ENCODE results near the gene ALKBH6.

DNA sequence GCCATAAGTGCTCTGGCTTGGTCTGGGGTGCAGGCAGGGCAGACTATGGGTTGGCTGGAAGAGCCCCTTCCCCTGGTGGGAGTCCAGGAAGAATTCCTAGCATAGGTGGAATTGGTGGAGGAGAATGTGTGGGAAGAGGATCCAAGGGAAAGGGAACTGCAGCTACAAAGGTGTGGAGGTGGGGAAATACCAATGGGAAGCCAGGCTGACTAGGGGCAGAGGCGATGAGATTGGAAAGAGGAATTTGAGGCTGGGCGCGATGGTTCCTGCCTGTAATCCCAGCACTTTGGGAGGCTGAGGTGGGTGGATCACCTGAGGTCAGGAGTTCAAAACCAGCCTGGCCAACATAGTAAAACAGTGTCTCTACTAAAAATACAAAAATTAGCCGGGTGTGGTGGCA is 23.9 kb downstream of the ALKBH6 start:
- TF ChIP-seq, protein P1, sequence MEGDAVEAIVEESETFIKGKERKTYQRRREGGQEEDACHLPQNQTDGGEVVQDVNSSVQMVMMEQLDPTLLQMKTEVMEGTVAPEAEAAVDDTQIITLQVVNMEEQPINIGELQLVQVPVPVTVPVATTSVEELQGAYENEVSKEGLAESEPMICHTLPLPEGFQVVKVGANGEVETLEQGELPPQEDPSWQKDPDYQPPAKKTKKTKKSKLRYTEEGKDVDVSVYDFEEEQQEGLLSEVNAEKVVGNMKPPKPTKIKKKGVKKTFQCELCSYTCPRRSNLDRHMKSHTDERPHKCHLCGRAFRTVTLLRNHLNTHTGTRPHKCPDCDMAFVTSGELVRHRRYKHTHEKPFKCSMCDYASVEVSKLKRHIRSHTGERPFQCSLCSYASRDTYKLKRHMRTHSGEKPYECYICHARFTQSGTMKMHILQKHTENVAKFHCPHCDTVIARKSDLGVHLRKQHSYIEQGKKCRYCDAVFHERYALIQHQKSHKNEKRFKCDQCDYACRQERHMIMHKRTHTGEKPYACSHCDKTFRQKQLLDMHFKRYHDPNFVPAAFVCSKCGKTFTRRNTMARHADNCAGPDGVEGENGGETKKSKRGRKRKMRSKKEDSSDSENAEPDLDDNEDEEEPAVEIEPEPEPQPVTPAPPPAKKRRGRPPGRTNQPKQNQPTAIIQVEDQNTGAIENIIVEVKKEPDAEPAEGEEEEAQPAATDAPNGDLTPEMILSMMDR (IDR thresholded peaks at IDR 0.05 in 2 of 3, conservative IDR thresholded peaks at IDR 0.05 in 1 of 3; ENCODE audit: control insufficient read depth in 2 of 3, extremely low read depth in 1 of 3, insufficient read depth in 1 of 3, low read depth in 3 of 3, low read length in 3 of 3), result no peak
- TF ChIP-seq BHLHE40 (IDR thresholded peaks at IDR 0.05; ENCODE audit: borderline replicate concordance in 1 of 2, low read depth in 2 of 2, low read length in 1 of 2) (no peak), RCOR1 (conservative IDR thresholded peaks at IDR 0.05; ENCODE audit: low read depth, low read length) (no peak), CEBPB (IDR thresholded peaks at IDR 0.05; ENCODE audit: borderline replicate concordance in 1 of 2, low read depth in 2 of 2, low read length in 2 of 2) (no peak), CBX5 (IDR thresholded peaks at IDR 0.05; ENCODE audit: low read depth) (no peak), CBFB (IDR thresholded peaks at IDR 0.05; ENCODE audit: low read depth) (no peak), POLR2A (IDR thresholded peaks at IDR 0.05; ENCODE audit: low read depth, low read length) (no peak), SIN3A (IDR thresholded peaks at IDR 0.05; ENCODE audit: low read depth, low read length) (no peak)
- TF ChIP-seq, protein P2, sequence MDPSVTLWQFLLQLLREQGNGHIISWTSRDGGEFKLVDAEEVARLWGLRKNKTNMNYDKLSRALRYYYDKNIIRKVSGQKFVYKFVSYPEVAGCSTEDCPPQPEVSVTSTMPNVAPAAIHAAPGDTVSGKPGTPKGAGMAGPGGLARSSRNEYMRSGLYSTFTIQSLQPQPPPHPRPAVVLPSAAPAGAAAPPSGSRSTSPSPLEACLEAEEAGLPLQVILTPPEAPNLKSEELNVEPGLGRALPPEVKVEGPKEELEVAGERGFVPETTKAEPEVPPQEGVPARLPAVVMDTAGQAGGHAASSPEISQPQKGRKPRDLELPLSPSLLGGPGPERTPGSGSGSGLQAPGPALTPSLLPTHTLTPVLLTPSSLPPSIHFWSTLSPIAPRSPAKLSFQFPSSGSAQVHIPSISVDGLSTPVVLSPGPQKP (IDR thresholded peaks at IDR 0.05; ENCODE audit: low read depth, low read length), result no peak
